ENCODE results near the gene ABI3BP.

The ABI3BP gene

DNA sequence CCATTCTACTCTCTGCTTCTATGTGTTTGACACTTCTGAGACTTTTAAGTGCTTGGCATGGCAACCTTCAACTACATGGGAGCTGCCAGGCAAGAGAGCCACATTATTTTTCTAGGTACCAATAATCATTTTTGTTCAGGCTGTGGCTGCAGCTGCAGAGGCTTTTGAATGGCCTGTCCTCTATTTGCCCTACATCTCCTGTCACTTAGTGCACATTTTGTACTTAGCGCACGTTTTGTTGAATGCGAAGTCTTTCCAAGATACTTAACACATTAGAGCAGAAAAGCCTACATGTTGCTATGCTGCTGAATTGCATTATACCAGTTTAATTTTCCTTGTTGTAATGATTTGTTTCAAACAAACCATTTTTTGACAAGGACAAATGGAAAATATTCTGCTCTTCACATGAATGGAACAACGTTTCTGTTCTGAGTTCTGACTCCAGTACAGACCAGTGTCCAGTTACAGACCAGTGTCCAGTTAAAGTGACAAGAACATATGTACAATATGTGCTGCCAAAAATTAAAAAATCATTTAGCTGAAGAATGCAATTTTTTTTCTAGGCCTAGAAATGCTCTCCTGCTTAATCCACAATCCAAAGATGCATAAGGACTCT, 113.9 kb downstream of the ABI3BP start:
- DNase-seq = no peak

- no peak for DNase-seq
Observed at GRCh38 chr3:100877286-100877685, 115.9 kb downstream of the ABI3BP start.

GRCh38 chr3:100875239-100875638, 118.0 kb downstream of the ABI3BP start:
- DNase-seq = no peak

- DNase-seq = no peak
Observed at GRCh38 chr3:100873611-100874010, 119.6 kb downstream of the ABI3BP start.

- no peak for DNase-seq
Observed at GRCh38 chr3:100871306-100871705, 121.9 kb downstream of the ABI3BP start.

DNA sequence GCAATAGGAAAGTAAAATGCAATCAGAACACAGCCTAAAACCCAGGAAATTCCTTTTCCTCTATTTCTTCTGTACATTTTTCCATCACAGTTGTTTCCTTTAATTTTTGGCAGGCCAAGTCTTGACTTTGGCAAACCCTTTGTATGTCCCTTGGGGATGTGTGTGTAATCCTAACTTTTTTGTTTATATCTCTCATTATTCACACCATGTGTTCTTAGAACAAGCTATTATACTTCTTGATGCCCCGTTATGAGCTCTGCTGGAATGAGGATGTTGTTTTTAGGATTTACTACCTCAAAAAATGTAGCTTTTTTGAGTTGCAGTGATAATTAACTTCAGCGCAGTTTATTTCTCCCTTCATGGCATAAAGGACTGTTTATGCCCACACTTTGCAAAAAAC, 123.4 kb downstream of the ABI3BP start:
- DNase-seq = no peak

- DNase-seq = no peak
Observed at GRCh38 chr3:100868894-100869293, 124.3 kb downstream of the ABI3BP start.

GRCh38 chr3:100868096-100868495, 125.1 kb downstream of the ABI3BP start:
- no peak for DNase-seq

DNA sequence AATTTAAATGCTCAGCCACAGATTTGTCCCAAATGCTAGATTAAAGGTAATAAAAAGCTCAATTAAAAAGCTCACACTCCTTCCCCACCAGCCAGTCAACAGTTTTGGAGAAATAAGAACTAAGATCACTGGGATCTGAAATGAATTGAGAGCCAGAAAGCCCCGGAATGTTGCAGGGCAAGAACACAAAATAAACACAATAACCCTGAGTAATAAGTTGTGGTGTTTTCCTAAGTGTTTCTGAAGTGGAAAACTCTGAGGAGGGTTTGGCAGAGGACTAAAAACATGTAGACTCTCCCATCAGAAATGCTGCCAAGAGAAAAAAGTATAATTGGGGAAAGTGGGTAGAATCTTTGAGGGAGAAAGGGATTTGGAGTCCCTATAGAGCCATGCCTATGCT, 127.8 kb downstream of the ABI3BP start:
- DNase-seq = no peak

DNA sequence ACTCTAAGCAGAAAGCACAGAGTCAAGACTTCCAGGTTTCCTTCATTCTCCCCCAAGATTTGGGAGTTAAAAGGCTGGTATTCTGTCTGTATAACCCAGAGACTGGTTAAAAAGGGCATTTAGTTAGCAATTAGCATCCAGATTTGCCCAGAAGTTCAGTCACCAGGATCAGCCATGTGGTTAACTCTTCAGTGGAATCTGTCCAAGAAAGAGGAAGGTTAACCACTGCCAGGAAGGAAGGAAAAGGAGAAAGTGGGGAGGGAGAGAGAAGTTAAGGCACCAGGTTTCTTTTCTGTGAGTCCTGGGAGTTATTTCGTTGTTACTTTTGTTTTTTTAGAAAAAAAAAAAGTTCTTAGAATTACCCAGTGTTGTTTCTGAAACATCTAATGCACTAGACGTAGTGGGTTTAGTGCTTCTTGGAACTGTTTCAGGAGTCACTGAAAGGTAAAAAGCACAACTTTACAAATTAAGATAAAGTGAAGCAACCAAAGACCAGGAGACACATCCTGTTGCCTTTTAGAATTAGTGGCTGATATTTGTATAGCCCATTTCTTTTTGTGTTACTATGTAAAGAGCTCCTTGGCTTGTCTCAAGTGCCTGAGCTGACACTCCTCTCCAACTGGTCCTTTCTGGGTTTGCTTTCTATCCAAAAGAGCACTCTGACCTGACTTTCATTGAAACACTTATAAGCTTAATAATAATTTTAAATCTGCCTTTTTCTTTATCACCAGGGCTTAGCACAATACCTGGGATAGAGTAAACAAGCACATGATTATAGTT, 128.6 kb downstream of the ABI3BP start:
- DNase-seq = no peak

- no peak for DNase-seq
Observed at GRCh38 chr3:100857863-100858262, 135.4 kb downstream of the ABI3BP start.

DNA sequence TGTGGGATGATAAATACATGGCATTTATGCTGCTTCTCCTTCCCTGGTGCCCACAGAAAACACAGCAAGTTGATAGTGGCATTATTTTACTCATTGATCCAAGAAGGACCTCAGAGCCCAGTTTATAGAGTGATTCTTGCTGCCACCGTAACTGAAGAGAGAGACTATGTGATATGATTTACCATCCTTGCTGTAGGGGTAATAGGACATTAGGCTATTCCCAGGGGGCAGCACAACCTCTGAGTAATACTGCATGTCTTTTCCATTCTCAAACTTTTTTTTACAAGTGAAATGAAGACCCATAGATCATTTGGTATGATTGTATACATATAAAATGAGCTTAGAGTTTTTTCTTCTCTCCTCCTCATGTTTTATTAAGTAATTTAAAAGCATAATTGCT, 136.4 kb downstream of the ABI3BP start:
- no peak for DNase-seq

GRCh38 chr3:100852840-100853239, 140.4 kb downstream of the ABI3BP start:
- no peak for DNase-seq

DNA sequence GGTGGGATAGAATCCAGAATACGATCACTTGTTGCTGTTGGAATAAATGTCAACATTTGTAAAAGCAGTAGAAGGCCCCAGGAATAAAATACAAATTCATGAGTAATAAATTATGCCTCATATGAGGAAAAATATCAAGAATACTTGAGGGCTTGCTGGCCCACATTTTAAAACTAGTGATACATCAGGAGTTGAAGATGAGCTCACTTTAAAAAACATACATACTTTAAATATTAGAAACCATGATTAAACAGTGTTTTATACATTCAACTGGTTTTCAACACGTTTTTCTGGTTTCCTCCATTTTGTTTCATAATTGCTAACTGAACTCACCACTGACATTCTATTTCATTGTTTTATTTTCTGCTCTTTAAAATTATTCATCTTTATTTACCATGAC, 142.5 kb downstream of the ABI3BP start:
- DNase-seq = no peak

GRCh38 chr3:100850156-100850555, 143.1 kb downstream of the ABI3BP start:
- no peak for DNase-seq

GRCh38 chr3:100844063-100844936, 148.9 kb downstream of the ABI3BP start:
- no peak for DNase-seq

GRCh38 chr3:100838157-100838556, 155.1 kb downstream of the ABI3BP start:
- DNase-seq = no peak

- DNase-seq = no peak
Observed at GRCh38 chr3:100836661-100837060, 156.6 kb downstream of the ABI3BP start.

DNA sequence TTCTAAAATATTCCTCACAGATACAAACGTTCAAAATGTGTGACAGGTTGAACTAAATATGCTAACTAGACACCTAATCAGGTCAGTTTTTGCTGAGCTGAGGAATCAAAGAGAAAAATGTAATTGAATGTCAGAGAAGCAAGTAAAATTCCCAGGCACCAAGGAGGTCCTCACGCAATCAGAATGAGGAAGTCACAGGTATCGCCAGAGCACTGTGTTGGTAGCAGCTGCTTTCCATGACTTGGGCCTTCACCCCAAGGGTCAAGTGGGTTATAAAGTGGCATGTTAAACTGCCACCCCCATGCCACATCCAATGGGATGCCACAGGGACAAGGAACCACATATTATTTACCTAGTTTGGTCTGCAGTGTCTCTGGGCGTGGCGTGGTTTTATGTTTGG, 158.9 kb downstream of the ABI3BP start:
- DNase-seq = no peak

GRCh38 chr3:100833483-100833882, 159.7 kb downstream of the ABI3BP start:
- no peak for DNase-seq

GRCh38 chr3:100831629-100832028, 161.6 kb downstream of the ABI3BP start:
- DNase-seq = no peak

- DNase-seq = no peak
Observed at GRCh38 chr3:100830931-100831330, 162.3 kb downstream of the ABI3BP start.

DNA sequence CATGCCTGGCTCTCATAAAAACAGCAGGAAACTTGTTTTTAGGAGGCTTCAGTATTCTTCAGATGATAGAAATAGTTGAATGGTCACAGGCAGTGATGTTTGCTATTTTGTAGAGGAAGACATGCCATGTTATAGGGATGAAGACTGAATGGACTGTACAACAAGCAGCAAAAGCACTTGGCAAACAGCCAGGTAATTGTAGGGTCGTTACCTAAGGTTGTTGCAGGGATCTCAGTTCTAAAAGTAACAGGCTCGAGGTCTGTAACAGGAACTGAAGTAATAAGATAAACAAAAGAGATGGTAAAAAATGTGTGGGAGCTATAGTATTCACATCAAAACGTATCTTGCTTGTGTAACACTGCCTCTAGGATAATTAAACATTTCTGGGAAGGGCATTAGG, 167.6 kb downstream of the ABI3BP start:
- DNase-seq = no peak

GRCh38 chr3:100815583-100815982, 177.6 kb downstream of the ABI3BP start:
- no peak for DNase-seq
